ENCODE results near the gene MBLAC1. TPM values are rescaled to one million over a fixed set of nuclear protein-coding genes. Genes with fewer than 3 reads are reported as not detected.

Gene MBLAC1
- total and polyA plus RNA-seq, 9 of the 15 experiments (the other 6 are each of a cell fraction or from before 2014, with no cell fraction given), result 0.03 to 3.1 (median 0.52) TPM

DNA sequence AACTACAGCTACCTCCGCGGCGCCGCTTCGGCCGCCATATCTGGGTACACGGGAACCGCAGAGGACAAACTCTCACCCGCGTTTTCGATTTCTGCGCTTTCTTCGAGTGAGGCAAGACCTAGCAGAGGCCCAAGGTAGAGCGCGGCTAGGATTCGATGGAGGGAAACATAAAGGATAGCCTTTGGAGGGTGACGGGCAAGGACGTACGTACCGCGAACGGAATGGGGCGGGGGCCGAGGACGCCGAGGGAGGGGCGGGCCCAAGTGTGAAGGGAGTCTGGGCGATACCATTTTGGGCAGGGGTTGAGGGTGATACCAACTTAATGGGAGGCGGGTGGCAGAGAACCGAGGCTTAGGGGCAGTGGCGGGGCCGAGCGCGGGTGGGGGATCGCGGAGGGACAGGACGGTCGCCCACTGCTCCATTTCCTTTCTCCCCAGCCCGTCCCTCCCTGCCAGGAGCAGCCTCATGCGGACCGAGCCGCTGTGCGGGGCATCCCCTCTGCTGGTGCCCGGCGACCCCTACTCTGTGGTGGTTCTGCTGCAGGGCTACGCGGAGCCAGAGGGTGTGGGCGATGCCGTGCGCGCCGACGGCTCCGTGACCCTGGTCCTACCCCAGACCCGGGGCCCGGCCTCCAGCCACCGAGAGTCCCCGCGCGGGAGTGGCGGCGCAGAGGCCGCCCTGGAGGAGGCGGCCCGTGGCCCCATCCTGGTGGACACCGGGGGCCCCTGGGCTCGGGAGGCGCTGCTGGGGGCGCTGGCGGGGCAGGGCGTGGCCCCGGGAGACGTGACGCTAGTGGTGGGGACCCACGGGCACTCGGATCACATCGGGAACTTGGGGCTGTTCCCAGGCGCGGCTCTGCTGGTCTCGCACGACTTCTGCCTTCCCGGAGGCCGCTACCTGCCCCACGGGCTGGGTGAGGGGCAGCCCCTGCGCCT lies at the start of gene MBLAC1 (continued):
- TF ChIP-seq, protein P1, sequence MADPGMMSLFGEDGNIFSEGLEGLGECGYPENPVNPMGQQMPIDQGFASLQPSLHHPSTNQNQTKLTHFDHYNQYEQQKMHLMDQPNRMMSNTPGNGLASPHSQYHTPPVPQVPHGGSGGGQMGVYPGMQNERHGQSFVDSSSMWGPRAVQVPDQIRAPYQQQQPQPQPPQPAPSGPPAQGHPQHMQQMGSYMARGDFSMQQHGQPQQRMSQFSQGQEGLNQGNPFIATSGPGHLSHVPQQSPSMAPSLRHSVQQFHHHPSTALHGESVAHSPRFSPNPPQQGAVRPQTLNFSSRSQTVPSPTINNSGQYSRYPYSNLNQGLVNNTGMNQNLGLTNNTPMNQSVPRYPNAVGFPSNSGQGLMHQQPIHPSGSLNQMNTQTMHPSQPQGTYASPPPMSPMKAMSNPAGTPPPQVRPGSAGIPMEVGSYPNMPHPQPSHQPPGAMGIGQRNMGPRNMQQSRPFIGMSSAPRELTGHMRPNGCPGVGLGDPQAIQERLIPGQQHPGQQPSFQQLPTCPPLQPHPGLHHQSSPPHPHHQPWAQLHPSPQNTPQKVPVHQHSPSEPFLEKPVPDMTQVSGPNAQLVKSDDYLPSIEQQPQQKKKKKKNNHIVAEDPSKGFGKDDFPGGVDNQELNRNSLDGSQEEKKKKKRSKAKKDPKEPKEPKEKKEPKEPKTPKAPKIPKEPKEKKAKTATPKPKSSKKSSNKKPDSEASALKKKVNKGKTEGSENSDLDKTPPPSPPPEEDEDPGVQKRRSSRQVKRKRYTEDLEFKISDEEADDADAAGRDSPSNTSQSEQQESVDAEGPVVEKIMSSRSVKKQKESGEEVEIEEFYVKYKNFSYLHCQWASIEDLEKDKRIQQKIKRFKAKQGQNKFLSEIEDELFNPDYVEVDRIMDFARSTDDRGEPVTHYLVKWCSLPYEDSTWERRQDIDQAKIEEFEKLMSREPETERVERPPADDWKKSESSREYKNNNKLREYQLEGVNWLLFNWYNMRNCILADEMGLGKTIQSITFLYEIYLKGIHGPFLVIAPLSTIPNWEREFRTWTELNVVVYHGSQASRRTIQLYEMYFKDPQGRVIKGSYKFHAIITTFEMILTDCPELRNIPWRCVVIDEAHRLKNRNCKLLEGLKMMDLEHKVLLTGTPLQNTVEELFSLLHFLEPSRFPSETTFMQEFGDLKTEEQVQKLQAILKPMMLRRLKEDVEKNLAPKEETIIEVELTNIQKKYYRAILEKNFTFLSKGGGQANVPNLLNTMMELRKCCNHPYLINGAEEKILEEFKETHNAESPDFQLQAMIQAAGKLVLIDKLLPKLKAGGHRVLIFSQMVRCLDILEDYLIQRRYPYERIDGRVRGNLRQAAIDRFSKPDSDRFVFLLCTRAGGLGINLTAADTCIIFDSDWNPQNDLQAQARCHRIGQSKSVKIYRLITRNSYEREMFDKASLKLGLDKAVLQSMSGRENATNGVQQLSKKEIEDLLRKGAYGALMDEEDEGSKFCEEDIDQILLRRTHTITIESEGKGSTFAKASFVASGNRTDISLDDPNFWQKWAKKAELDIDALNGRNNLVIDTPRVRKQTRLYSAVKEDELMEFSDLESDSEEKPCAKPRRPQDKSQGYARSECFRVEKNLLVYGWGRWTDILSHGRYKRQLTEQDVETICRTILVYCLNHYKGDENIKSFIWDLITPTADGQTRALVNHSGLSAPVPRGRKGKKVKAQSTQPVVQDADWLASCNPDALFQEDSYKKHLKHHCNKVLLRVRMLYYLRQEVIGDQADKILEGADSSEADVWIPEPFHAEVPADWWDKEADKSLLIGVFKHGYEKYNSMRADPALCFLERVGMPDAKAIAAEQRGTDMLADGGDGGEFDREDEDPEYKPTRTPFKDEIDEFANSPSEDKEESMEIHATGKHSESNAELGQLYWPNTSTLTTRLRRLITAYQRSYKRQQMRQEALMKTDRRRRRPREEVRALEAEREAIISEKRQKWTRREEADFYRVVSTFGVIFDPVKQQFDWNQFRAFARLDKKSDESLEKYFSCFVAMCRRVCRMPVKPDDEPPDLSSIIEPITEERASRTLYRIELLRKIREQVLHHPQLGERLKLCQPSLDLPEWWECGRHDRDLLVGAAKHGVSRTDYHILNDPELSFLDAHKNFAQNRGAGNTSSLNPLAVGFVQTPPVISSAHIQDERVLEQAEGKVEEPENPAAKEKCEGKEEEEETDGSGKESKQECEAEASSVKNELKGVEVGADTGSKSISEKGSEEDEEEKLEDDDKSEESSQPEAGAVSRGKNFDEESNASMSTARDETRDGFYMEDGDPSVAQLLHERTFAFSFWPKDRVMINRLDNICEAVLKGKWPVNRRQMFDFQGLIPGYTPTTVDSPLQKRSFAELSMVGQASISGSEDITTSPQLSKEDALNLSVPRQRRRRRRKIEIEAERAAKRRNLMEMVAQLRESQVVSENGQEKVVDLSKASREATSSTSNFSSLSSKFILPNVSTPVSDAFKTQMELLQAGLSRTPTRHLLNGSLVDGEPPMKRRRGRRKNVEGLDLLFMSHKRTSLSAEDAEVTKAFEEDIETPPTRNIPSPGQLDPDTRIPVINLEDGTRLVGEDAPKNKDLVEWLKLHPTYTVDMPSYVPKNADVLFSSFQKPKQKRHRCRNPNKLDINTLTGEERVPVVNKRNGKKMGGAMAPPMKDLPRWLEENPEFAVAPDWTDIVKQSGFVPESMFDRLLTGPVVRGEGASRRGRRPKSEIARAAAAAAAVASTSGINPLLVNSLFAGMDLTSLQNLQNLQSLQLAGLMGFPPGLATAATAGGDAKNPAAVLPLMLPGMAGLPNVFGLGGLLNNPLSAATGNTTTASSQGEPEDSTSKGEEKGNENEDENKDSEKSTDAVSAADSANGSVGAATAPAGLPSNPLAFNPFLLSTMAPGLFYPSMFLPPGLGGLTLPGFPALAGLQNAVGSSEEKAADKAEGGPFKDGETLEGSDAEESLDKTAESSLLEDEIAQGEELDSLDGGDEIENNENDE (IDR thresholded peaks at IDR 0.05; ENCODE audit: low read depth, low read length), result no peak
- TF ChIP-seq NFIX (CRISPR knock-in tag; IDR thresholded peaks at IDR 0.05; ENCODE audit: low read depth) (no peak), TGIF2 (CRISPR knock-in tag; IDR thresholded peaks at IDR 0.05) (0 out of 2 replicates have a peak, but pooled peaks have one; percentile 76), ELF1 (tag; IDR thresholded peaks at IDR 0.05) (no peak), ZFP36 (IDR thresholded peaks at IDR 0.05; ENCODE audit: low read depth, low read length, partially characterized antibody) (peak; percentile 98), XRCC3 (IDR thresholded peaks at IDR 0.05) (no peak), FIP1L1 (IDR thresholded peaks at IDR 0.05; ENCODE audit: low read depth, low read length, poor library complexity, severe bottlenecking) (peak; percentile 80), POLR2G (IDR thresholded peaks at IDR 0.05; ENCODE audit: low read depth, low read length) (peak; percentile 82), ZNF584 (CRISPR knock-in tag; IDR thresholded peaks at IDR 0.05; ENCODE audit: low read depth) (peak; percentile 34; the same call in 1 of the 2 replicates), ZNF175 (CRISPR knock-in tag; IDR thresholded peaks at IDR 0.05; ENCODE audit: low read depth) (no peak)
- TF ChIP-seq, protein P2, sequence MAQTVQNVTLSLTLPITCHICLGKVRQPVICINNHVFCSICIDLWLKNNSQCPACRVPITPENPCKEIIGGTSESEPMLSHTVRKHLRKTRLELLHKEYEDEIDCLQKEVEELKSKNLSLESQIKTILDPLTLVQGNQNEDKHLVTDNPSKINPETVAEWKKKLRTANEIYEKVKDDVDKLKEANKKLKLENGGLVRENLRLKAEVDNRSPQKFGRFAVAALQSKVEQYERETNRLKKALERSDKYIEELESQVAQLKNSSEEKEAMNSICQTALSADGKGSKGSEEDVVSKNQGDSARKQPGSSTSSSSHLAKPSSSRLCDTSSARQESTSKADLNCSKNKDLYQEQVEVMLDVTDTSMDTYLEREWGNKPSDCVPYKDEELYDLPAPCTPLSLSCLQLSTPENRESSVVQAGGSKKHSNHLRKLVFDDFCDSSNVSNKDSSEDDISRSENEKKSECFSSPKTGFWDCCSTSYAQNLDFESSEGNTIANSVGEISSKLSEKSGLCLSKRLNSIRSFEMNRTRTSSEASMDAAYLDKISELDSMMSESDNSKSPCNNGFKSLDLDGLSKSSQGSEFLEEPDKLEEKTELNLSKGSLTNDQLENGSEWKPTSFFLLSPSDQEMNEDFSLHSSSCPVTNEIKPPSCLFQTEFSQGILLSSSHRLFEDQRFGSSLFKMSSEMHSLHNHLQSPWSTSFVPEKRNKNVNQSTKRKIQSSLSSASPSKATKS (CRISPR knock-in tag; IDR thresholded peaks at IDR 0.05), result no peak
- TF ChIP-seq, protein P3, sequence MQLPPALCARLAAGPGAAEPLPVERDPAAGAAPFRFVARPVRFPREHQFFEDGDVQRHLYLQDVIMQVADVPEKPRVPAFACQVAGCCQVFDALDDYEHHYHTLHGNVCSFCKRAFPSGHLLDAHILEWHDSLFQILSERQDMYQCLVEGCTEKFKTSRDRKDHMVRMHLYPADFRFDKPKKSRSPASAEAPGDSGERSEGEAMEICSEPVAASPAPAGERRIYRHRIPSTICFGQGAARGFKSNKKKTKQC (CRISPR knock-in tag; IDR thresholded peaks at IDR 0.05), result no peak
